HG03175 (cell line): ENCODE measurements around the gene KMT2B.
"Not testable (repeated sequence)": the region's sequence is repeated elsewhere in the genome, so short reads cannot be mapped to it uniquely, and the experiment has no call there.

Experiments
- ATAC-seq: cut with Tn5 transposase; IDR thresholded peaks from one replicate; pipeline ENCODE4 v1.9.1; 2021; ENCODE audit warnings: mild to moderate bottlenecking, moderate library complexity; ENCODE audit not compliant: unreplicated experiment

KMT2B gene

GRCh38 chr19:35717665-35718344 is at the start of gene KMT2B:
KMT2B (plus strand) TSS chr19:35718003; CDS start chr19:35718019, 16 bp downstream.
- ATAC-seq = peak; percentile 47

GRCh38 chr19:35669566-35669965 is 48.2 kb upstream of the KMT2B start:
- ATAC-seq = no peak

- no peak for ATAC-seq
Observed at GRCh38 chr19:35669974-35670373, 47.8 kb upstream of the KMT2B start.

- ATAC-seq = no peak
Observed at GRCh38 chr19:35670686-35671085, 47.1 kb upstream of the KMT2B start.

GRCh38 chr19:35671818-35672217 is 46.0 kb upstream of the KMT2B start:
- no peak for ATAC-seq

GRCh38 chr19:35673121-35673804 is 44.5 kb upstream of the KMT2B start:
- ATAC-seq = no peak

GRCh38 chr19:35675589-35676140 is 42.1 kb upstream of the KMT2B start:
- no peak for ATAC-seq

- no peak for ATAC-seq
Observed at GRCh38 chr19:35689836-35690235, 28.0 kb upstream of the KMT2B start.

- not testable (repeated sequence) for ATAC-seq
Observed at GRCh38 chr19:35691106-35691505, 26.7 kb upstream of the KMT2B start.

- ATAC-seq = no peak
Observed at GRCh38 chr19:35692010-35692409, 25.8 kb upstream of the KMT2B start.

- ATAC-seq = no peak
Observed at GRCh38 chr19:35693422-35693821, 24.4 kb upstream of the KMT2B start.

GRCh38 chr19:35693835-35694599 is 23.8 kb upstream of the KMT2B start:
- ATAC-seq = peak; percentile 82

GRCh38 chr19:35695895-35696422 is 21.8 kb upstream of the KMT2B start:
- no peak for ATAC-seq

GRCh38 chr19:35696835-35697234 is 21.0 kb upstream of the KMT2B start:
- no peak for ATAC-seq

GRCh38 chr19:35702223-35703012 is 15.4 kb upstream of the KMT2B start:
- peak; percentile 98 for ATAC-seq

GRCh38 chr19:35703343-35703742 is 14.5 kb upstream of the KMT2B start:
- ATAC-seq = no peak

- ATAC-seq = no peak
Observed at GRCh38 chr19:35704218-35704617, 13.6 kb upstream of the KMT2B start, which contains the start of gene ZBTB32. ZBTB32 (plus strand) TSS chr19:35704558; CDS start chr19:35714627, 10,069 bp downstream.

- no peak for ATAC-seq
Observed at GRCh38 chr19:35708391-35708790, 9.4 kb upstream of the KMT2B start.

- ATAC-seq = peak; percentile 37
Observed at GRCh38 chr19:35710784-35711723, 6.7 kb upstream of the KMT2B start.
